ENCODE results near the gene ADAM30.

DNA sequence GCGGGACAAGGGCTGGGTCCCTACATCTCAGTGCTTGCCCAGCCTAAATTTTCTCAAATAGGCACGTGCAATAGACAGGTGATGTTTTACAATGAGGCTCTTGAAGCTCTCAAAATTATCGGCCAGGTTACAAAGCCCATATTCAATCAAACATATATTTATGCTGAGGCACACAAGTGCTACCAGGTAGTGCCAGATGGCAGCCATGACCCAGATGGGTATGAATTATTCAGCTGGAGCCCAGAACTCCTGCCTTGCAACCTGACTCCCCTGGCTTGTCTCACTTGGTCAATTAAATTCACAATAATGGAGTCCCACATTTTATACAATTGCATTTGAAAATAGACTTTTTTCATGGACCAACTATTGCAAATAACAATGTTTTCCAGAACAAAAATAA, 12.3 kb upstream of the ADAM30 start:
- TF ChIP-seq, protein P1, sequence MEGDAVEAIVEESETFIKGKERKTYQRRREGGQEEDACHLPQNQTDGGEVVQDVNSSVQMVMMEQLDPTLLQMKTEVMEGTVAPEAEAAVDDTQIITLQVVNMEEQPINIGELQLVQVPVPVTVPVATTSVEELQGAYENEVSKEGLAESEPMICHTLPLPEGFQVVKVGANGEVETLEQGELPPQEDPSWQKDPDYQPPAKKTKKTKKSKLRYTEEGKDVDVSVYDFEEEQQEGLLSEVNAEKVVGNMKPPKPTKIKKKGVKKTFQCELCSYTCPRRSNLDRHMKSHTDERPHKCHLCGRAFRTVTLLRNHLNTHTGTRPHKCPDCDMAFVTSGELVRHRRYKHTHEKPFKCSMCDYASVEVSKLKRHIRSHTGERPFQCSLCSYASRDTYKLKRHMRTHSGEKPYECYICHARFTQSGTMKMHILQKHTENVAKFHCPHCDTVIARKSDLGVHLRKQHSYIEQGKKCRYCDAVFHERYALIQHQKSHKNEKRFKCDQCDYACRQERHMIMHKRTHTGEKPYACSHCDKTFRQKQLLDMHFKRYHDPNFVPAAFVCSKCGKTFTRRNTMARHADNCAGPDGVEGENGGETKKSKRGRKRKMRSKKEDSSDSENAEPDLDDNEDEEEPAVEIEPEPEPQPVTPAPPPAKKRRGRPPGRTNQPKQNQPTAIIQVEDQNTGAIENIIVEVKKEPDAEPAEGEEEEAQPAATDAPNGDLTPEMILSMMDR (IDR thresholded peaks at IDR 0.05): no peak
- TF ChIP-seq EP300 (IDR thresholded peaks at IDR 0.05) (no peak), POLR2A (IDR thresholded peaks at IDR 0.05) (no peak), POLR2AphosphoS5 (IDR thresholded peaks at IDR 0.05) (no peak)

Measured in suprapubic skin (tissue), 4 donors.